ENCODE results near the gene FOXP3.

GRCh38 chrX:49214996-49215526 lies 49.4 kb downstream of the FOXP3 start:
- TF ChIP-seq CTCF (IDR thresholded peaks at IDR 0.05; ENCODE audit: extremely low read depth in 1 of 2, insufficient read depth in 1 of 2, low read depth in 1 of 2, low read length in 2 of 2): no peak
- TF ChIP-seq EZH2 (IDR thresholded peaks at IDR 0.05; ENCODE audit: borderline replicate concordance, low read depth, low read length, severe bottlenecking): no peak
- TF ChIP-seq MYC (IDR thresholded peaks at IDR 0.05; ENCODE audit: low read depth, low read length): no peak
- no peak for TF ChIP-seq POLR2A (IDR thresholded peaks at IDR 0.05; ENCODE audit: low read depth, low read length)
- TF ChIP-seq MAX (IDR thresholded peaks at IDR 0.05; ENCODE audit: insufficient read depth, insufficient read length): no peak
- no peak for TF ChIP-seq POLR2AphosphoS5 (IDR thresholded peaks at IDR 0.05; ENCODE audit: insufficient read depth, low read depth, low read length)
- no peak for TF ChIP-seq GATA2 (IDR thresholded peaks at IDR 0.05; ENCODE audit: insufficient read depth, insufficient read length, low read depth, low read length)

All from endothelial cell of umbilical vein (primary cell).